Gastrocnemius medialis (tissue), 4 donors: ENCODE data around the gene RWDD1. TPM values are rescaled to one million over a fixed set of nuclear protein-coding genes. Genes with fewer than 3 reads are reported as not detected.

ENCODE experiments used
- ATAC-seq, 2 donors: fragments of 150-250 bp; one replicate each; pipeline ENCODE4 v1.9.1; 2016
- DNase-seq, 2 donors: peaks; one replicate each; pipeline ENCODE4 v3.0.0-alpha.2; 2019
- H3K27ac ChIP-seq, 4 donors: fragments of 200-600 bp; sonication (generic); 1 replicate in 1 of 4; 2 replicates in 3 of 4; pipeline ENCODE4 v1.5.1; 2016 to 2018; ENCODE audit warnings: mild to moderate bottlenecking in 2 of 4, moderate library complexity in 1 of 4
- H3K27me3 ChIP-seq, 3 donors: fragments of 200-600 bp; sonication (generic) in 2 of 3; 1 replicate in 1 of 3; 2 replicates in 2 of 3; pipeline versions ENCODE4 v1.5.1 to v1.6.0; 2016 to 2019; ENCODE audit warnings: mild to moderate bottlenecking in 1 of 3, moderate library complexity in 1 of 3
- H3K36me3 ChIP-seq, 2 donors: fragments of 200-600 bp; sonication (generic) in 1 of 2; one replicate each; pipeline ENCODE4 v1.5.1; 2017 to 2018
- H3K4me1 ChIP-seq, 2 donors: fragments of 200-600 bp; sonication (generic) in 1 of 2; one replicate each; pipeline ENCODE4 v1.5.1; 2016 to 2017; ENCODE audit warnings: mild to moderate bottlenecking in 2 of 2
- H3K4me3 ChIP-seq, 4 donors: fragments of 200-600 bp; sonication (generic) in 3 of 4; 1 replicate in 1 of 4; 2 replicates in 3 of 4; pipeline ENCODE4 v1.5.1; 2016 to 2019; ENCODE audit warnings: mild to moderate bottlenecking in 2 of 4
- H3K9me3 ChIP-seq, 3 donors: fragments of 200-600 bp; sonication (generic) in 2 of 3; 1 replicate in 1 of 3; 2 replicates in 2 of 3; pipeline ENCODE4 v1.5.1; 2016 to 2019
- CTCF ChIP-seq, 5 experiments: fragments of 450-650 bp in 3 of 5; fragments of 200-600 bp in 2 of 5; sonication (generic) in 2 of 5; IDR thresholded peaks in 4 of 5; conservative IDR thresholded peaks in 1 of 5; 1 replicate in 4 of 5; 2 replicates in 1 of 5; pipeline ENCODE4 v1.5.1; 2016 to 2019; ENCODE audit warnings: antibody characterized with exemption in 5 of 5, mild to moderate bottlenecking in 3 of 5, moderate library complexity in 3 of 5
- POLR2A ChIP-seq, 2 donors: fragments of 450-650 bp; IDR thresholded peaks; one replicate each; pipeline ENCODE4 v1.6.1; 2017; ENCODE audit warnings: antibody characterized with exemption in 2 of 2, mild to moderate bottlenecking in 2 of 2, moderate library complexity in 2 of 2
- in situ Hi-C, 4 donors: fragments of 200-750 bp; cut with MboI; loops; one replicate each; pipeline versions ENCODE4 v1.15.0 to v1.8.0; 2017; ENCODE audit warnings: low sequenced_read_pairs in 4 of 4
- intact Hi-C: fragments of 100-400 bp; cut with DNase I; formaldehyde crosslinking; loops from one replicate; pipeline ENCODE4 v1.15.1; 2023; ENCODE audit warnings: low total_unique reads
- total RNA-seq, 4 donors: library from RNA; depleted of rRNA; stranded (reverse); fragments of >200 nt; gene quantifications; one replicate each; pipeline versions ENCODE4 v1.1.0 to v1.2.3, GENCODE V29; 2016

RWDD1 gene
- total RNA-seq, 4 donors from 2014 or later, result 42.1 to 63.8 (median 51.2) TPM

GRCh38 chr6:116533233-116533957, 37.9 kb upstream of the RWDD1 start:
- intact Hi-C loops (loop anchor here (5.0 to 10.0 kb wide), 2 partner anchors 111 to 161 kb away; partner anchors contain the start of gene DSE), in situ Hi-C loops (loop anchor here (5.0 to 25.0 kb wide), 3 partner anchors 246 to 266 kb away; partner anchors contain the start of gene TSPYL1 (in 3 of the 4))
- DNase-seq (no peak), ATAC-seq (no peak)
- TF ChIP-seq CTCF (IDR thresholded peaks at IDR 0.05 in 4 of 5, conservative IDR thresholded peaks at IDR 0.05 in 1 of 5) (no peak), POLR2A (IDR thresholded peaks at IDR 0.05) (no peak)
- H3K9me3 ChIP-seq, result no peaks in the 10 kb centered on the region
- H3K27ac ChIP-seq, result no peak overlapping the region
- H3K27me3 ChIP-seq, result no peaks in the 10 kb centered on the region
- H3K4me1 ChIP-seq, result peaks cover 0 to 10% of the 10 kb centered on the region in 2 donors
- no peak overlapping the region for H3K4me3 ChIP-seq
- H3K36me3 ChIP-seq, result no peaks in the 10 kb centered on the region

GRCh38 chr6:116535109-116535508, 36.2 kb upstream of the RWDD1 start:
- peaks cover 0 to 10% of the 10 kb centered on the region in 2 donors for H3K4me1 ChIP-seq
- DNase-seq, result no peak
- TF ChIP-seq CTCF (IDR thresholded peaks at IDR 0.05 in 4 of 5, conservative IDR thresholded peaks at IDR 0.05 in 1 of 5), result no peak
- TF ChIP-seq POLR2A (IDR thresholded peaks at IDR 0.05), result no peak
- H3K4me3 ChIP-seq, result no peak overlapping the region
- no peaks in the 10 kb centered on the region for H3K9me3 ChIP-seq
- no peak for ATAC-seq
- in situ Hi-C loops, result loop anchor here in 3 of 4 donors (10.0 to 25.0 kb wide), 2 partner anchors 248 to 260 kb away; partner anchors contain the start of gene TSPYL1 (in 3 of the 3)
- no peaks in the 10 kb centered on the region for H3K36me3 ChIP-seq
- no peaks in the 10 kb centered on the region for H3K27me3 ChIP-seq
- intact Hi-C loops, result loop anchor here (10.0 kb wide), 1 partner anchor 110 kb away; no protein-coding TSS in a partner anchor
- H3K27ac ChIP-seq, result no peak overlapping the region

GRCh38 chr6:116536216-116536621, 35.1 kb upstream of the RWDD1 start:
- Histone ChIP-seq H3K4me1 (peaks cover 0 to 10% of the 10 kb centered on the region in 2 donors), H3K27ac (peak overlapping the region in 2 of 4 donors; percentile 41 to 51), H3K9me3 (no peaks in the 10 kb centered on the region), H3K27me3 (no peaks in the 10 kb centered on the region), H3K4me3 (no peak overlapping the region), H3K36me3 (no peaks in the 10 kb centered on the region)
- intact Hi-C loops, result loop anchor here (1.0 to 10.0 kb wide), 2 partner anchors 25 to 109 kb away; no protein-coding TSS in a partner anchor
- in situ Hi-C loops, result loop anchor here in 3 of 4 donors (10.0 to 25.0 kb wide), 2 partner anchors 249 to 261 kb away; partner anchors contain the start of gene TSPYL1 (in 3 of the 3)
- ATAC-seq, result peak; percentile 66 to 81
- no peak for DNase-seq
- TF ChIP-seq CTCF (IDR thresholded peaks at IDR 0.05 in 4 of 5, conservative IDR thresholded peaks at IDR 0.05 in 1 of 5) (peak; percentile 47 to 79 (median 66)), POLR2A (IDR thresholded peaks at IDR 0.05) (no peak)

GRCh38 chr6:116542426-116542825, 28.9 kb upstream of the RWDD1 start:
- intact Hi-C loops, result no loop called here
- no peak for ATAC-seq
- in situ Hi-C loops, result loop anchor here in 1 of 4 donors (25.0 kb wide), 1 partner anchor 255 kb away; the partner anchor contains the start of gene TSPYL1
- no peak for DNase-seq
- no peaks in the 10 kb centered on the region for H3K27me3 ChIP-seq
- H3K4me3 ChIP-seq, result no peak overlapping the region
- no peaks in the 10 kb centered on the region for H3K4me1 ChIP-seq
- H3K9me3 ChIP-seq, result no peaks in the 10 kb centered on the region
- H3K27ac ChIP-seq, result no peak overlapping the region
- no peak for TF ChIP-seq CTCF (IDR thresholded peaks at IDR 0.05 in 4 of 5, conservative IDR thresholded peaks at IDR 0.05 in 1 of 5)
- no peak for TF ChIP-seq POLR2A (IDR thresholded peaks at IDR 0.05)
- no peaks in the 10 kb centered on the region for H3K36me3 ChIP-seq
